Naive thymus-derived CD4-positive, alpha-beta T cell (primary cell): ENCODE results near the gene FAM50A. TPM values are rescaled to one million over a fixed set of nuclear protein-coding genes. Genes with fewer than 3 reads are reported as not detected.
A peak's percentile ranks its signal among the peaks of the same experiment; 100 is the strongest.

Experiments used
- ATAC-seq: fragments of 150-1000 bp; cut with Tn5 transposase; 2 replicates; pipeline ENCODE4 v1.10.0; 2021; ENCODE audit warnings: mild to moderate bottlenecking, moderate library complexity
- CTCF ChIA-PET: fragments of 350-600 bp; sonication (Branson Sonifier 250); formaldehyde crosslinking; loops from one replicate; lab custom pipeline; 2021; ENCODE audit warnings: antibody characterized with exemption; lab: Charles Lee
- POLR2A ChIA-PET: fragments of 350-600 bp; sonication (Branson Sonifier 250); formaldehyde crosslinking; loops from one replicate; lab custom pipeline; 2021; ENCODE audit warnings: antibody characterized with exemption, inconsistent platforms; lab: Charles Lee
- DNase-seq, 9 donors: peaks; one replicate each; pipeline versions ENCODE4 v3.0.0 to v3.0.0-alpha.2; 2020 to 2022; ENCODE audit warnings: mixed read lengths in 1 of 9
- H3K27ac ChIP-seq: one replicate; pipeline ENCODE4 v1.7.0; 2013; ENCODE audit warnings: mild to moderate bottlenecking, low read depth, low read length, moderate library complexity
- H3K27me3 ChIP-seq, 2 donors: one replicate each; pipeline ENCODE4 v1.7.0; 2013; ENCODE audit warnings: low read length in 2 of 2, mild to moderate bottlenecking in 2 of 2, moderate library complexity in 2 of 2; ENCODE audit not compliant: control insufficient read depth in 2 of 2, insufficient read depth in 2 of 2
- H3K36me3 ChIP-seq, 3 experiments: 1 replicate in 2 of 3; 2 replicates in 1 of 3; pipeline ENCODE4 v1.7.0; 2013; ENCODE audit warnings: low read length in 3 of 3, mild to moderate bottlenecking in 3 of 3, moderate library complexity in 1 of 3; ENCODE audit not compliant: insufficient read depth in 3 of 3, control insufficient read depth in 2 of 3
- H3K4me1 ChIP-seq, 2 donors: one replicate each; pipeline ENCODE4 v1.7.0; 2013; ENCODE audit warnings: low read length in 2 of 2, mild to moderate bottlenecking in 2 of 2, moderate library complexity in 1 of 2; ENCODE audit not compliant: control insufficient read depth in 2 of 2, insufficient read depth in 2 of 2
- H3K4me3 ChIP-seq: 2 replicates; pipeline ENCODE4 v1.7.0; 2013; ENCODE audit warnings: mild to moderate bottlenecking, low read length
- H3K9me3 ChIP-seq, 3 experiments: 1 replicate in 2 of 3; 2 replicates in 1 of 3; pipeline ENCODE4 v1.7.0; 2013; ENCODE audit warnings: low read length in 3 of 3; ENCODE audit not compliant: control insufficient read depth in 2 of 3
- H3K27ac Mint-ChIP-seq, 9 donors: one replicate each; pipeline ENCODE4 v1.8.0; 2020 to 2022; ENCODE audit warnings: mixed read lengths in 9 of 9, mild to moderate bottlenecking in 8 of 9, moderate library complexity in 5 of 9, inconsistent platforms in 2 of 9
- H3K27me3 Mint-ChIP-seq, 5 donors: one replicate each; pipeline ENCODE4 v1.8.0; 2021 to 2022; ENCODE audit warnings: mixed read lengths in 5 of 5, mild to moderate bottlenecking in 1 of 5
- H3K36me3 Mint-ChIP-seq, 5 donors: one replicate each; pipeline ENCODE4 v1.8.0; 2020 to 2022; ENCODE audit warnings: mixed read lengths in 5 of 5, mild to moderate bottlenecking in 3 of 5, inconsistent platforms in 1 of 5
- H3K4me1 Mint-ChIP-seq, 7 donors: one replicate each; pipeline ENCODE4 v1.8.0; 2020 to 2022; ENCODE audit warnings: mixed read lengths in 7 of 7, mild to moderate bottlenecking in 3 of 7, inconsistent platforms in 1 of 7
- H3K4me3 Mint-ChIP-seq, 10 donors: one replicate each; pipeline ENCODE4 v1.8.0; 2020 to 2022; ENCODE audit warnings: mild to moderate bottlenecking in 10 of 10, mixed read lengths in 10 of 10, moderate library complexity in 6 of 10, inconsistent platforms in 2 of 10
- H3K9me3 Mint-ChIP-seq, 11 donors: one replicate each; pipeline ENCODE4 v1.8.0; 2020 to 2022; ENCODE audit warnings: mixed read lengths in 11 of 11, mild to moderate bottlenecking in 4 of 11, inconsistent platforms in 1 of 11, moderate library complexity in 1 of 11
- intact Hi-C, 2 donors: fragments of 100-400 bp; cut with micrococcal nuclease; formaldehyde crosslinking; loops; one replicate each; pipeline ENCODE4 v1.15.1; 2023
- polyA plus RNA-seq, 2 donors: library from polyadenylated mRNA; unstranded; fragments of 300-500 nt; fragmentation: Illumina TruSeq; gene quantifications; one replicate each; pipeline ENCODE4 v1.2.3, GENCODE V29; 2021
- total RNA-seq, 6 experiments: library from RNA in 5 of 6; stranded (reverse) in 5 of 6; gene quantifications; 1 replicate in 5 of 6; 2 replicates in 1 of 6; pipeline ENCODE4 v1.2.3 and lab custom pipeline; 2021 to 2026

Gene FAM50A
- total and polyA plus RNA-seq, 7 experiments from 2014 or later = 19.9 to 76.5 (median 48.8) TPM

DNA sequence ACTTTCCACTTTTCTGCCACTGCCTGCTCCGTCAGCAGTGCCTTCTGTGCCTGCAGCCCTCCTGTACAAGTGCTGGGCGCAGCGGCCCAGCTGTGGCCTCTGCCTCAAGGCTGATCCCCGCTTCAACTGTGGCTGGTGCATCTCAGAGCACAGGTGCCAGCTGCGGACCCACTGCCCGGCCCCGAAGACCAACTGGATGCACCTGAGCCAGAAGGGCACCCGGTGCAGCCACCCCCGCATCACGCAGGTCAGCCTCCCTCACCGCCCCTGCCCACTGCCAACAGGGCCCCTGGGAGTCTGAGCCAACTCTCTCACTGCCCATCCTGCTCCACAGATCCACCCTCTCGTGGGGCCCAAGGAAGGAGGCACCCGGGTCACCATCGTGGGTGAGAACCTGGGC lies 21.7 kb downstream of the FAM50A start:
- Histone ChIP-seq H3K36me3 (peaks cover 0 to 70% (median 0%) of the 10 kb centered on the region in 3 experiments), H3K27ac (no peak overlapping the region), H3K4me3 (no peak overlapping the region), H3K27me3 (no peaks in the 10 kb centered on the region), H3K9me3 (no peaks in the 10 kb centered on the region), H3K4me1 (no peaks in the 10 kb centered on the region)
- Mint-ChIP-seq H3K27me3 (no peaks in the 10 kb centered on the region), H3K4me1 (peaks cover 0 to 7% (median 0%) of the 10 kb centered on the region in 7 donors), H3K9me3 (no peaks in the 10 kb centered on the region), H3K36me3 (peaks cover 0 to 2% (median 0%) of the 10 kb centered on the region in 5 donors), H3K4me3 (peak overlapping the region in 1 of 10 donors; percentile 32), H3K27ac (no peak overlapping the region)
- intact Hi-C loops = no loop called here
- CTCF ChIA-PET = no interaction called here
- no peak for DNase-seq
- ATAC-seq = no peak
- POLR2A ChIA-PET = interaction anchor here (0.6 to 1.4 kb wide), 5 partner anchors 10 to 51 kb away, joined by 3 to 4 read pairs (median 3); partner anchors contain the start of gene FAM3A

GRCh38 chrX:154466036-154466435 lies 22.1 kb downstream of the FAM50A start:
- Histone ChIP-seq H3K9me3 (no peaks in the 10 kb centered on the region), H3K27me3 (no peaks in the 10 kb centered on the region), H3K27ac (no peak overlapping the region), H3K4me3 (no peak overlapping the region), H3K36me3 (peaks cover 0 to 70% (median 0%) of the 10 kb centered on the region in 3 experiments), H3K4me1 (no peaks in the 10 kb centered on the region)
- DNase-seq (no peak), ATAC-seq (no peak)
- peaks cover 0 to 7% (median 0%) of the 10 kb centered on the region in 7 donors for H3K4me1 Mint-ChIP-seq
- H3K4me3 Mint-ChIP-seq = no peak overlapping the region
- intact Hi-C loops = no loop called here
- peaks cover 0 to 2% (median 0%) of the 10 kb centered on the region in 5 donors for H3K36me3 Mint-ChIP-seq
- ChIA-PET CTCF (no interaction called here), POLR2A (interaction anchor here (0.6 to 1.4 kb wide), 4 partner anchors 10 to 42 kb away, joined by 3 to 4 read pairs (median 3); no protein-coding TSS in a partner anchor)
- no peaks in the 10 kb centered on the region for H3K27me3 Mint-ChIP-seq
- H3K27ac Mint-ChIP-seq = no peak overlapping the region
- H3K9me3 Mint-ChIP-seq = no peaks in the 10 kb centered on the region

DNA sequence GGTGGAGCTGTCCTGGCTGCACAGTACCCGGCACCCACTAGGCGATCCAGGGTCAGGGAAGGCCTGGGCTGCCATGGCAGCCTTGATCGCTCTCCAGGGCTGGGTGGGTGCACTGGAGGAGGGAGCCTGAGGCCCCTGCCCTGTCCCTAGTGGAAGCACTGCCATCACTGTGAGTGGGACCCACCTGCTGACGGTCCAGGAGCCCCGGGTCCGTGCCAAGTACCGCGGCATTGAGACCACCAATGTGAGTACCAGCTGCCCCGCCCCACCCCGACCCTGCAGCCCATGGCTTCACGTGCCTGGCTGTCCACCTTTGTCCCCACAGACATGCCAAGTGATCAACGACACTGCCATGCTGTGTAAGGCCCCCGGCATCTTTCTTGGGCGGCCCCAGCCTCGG lies 23.0 kb downstream of the FAM50A start:
- ChIA-PET CTCF (no interaction called here), POLR2A (interaction anchor here (1.3 kb wide), 1 partner anchor 9 kb away, joined by 4 read pairs; no protein-coding TSS in a partner anchor)
- H3K27ac ChIP-seq = no peak overlapping the region
- Mint-ChIP-seq H3K36me3 (no peaks in the 10 kb centered on the region), H3K9me3 (no peaks in the 10 kb centered on the region), H3K4me3 (no peak overlapping the region), H3K27me3 (no peaks in the 10 kb centered on the region), H3K4me1 (peaks cover 0 to 4% (median 0%) of the 10 kb centered on the region in 7 donors), H3K27ac (no peak overlapping the region)
- H3K36me3 ChIP-seq = peaks cover 0 to 75% (median 0%) of the 10 kb centered on the region in 3 experiments
- H3K4me3 ChIP-seq = no peak overlapping the region
- DNase-seq (no peak), ATAC-seq (no peak)
- H3K27me3 ChIP-seq = no peaks in the 10 kb centered on the region
- H3K9me3 ChIP-seq = no peaks in the 10 kb centered on the region
- intact Hi-C loops = no loop called here
- H3K4me1 ChIP-seq = no peaks in the 10 kb centered on the region

DNA sequence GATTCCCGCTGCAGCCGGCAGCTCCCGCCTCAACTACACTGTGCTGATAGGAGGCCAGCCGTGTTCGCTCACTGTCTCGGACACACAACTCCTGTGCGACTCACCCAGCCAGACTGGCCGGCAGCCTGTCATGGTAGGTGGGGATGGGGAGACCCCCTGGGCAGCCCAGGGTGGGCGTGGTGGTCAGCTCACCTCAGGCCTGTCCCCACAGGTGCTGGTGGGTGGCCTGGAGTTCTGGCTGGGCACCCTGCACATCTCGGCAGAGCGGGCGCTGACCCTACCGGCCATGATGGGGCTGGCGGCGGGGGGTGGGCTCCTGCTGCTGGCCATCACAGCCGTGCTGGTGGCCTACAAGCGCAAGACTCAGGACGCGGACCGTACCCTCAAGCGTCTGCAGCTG lies 23.6 kb downstream of the FAM50A start:
- no peak overlapping the region for H3K27ac Mint-ChIP-seq

DNA sequence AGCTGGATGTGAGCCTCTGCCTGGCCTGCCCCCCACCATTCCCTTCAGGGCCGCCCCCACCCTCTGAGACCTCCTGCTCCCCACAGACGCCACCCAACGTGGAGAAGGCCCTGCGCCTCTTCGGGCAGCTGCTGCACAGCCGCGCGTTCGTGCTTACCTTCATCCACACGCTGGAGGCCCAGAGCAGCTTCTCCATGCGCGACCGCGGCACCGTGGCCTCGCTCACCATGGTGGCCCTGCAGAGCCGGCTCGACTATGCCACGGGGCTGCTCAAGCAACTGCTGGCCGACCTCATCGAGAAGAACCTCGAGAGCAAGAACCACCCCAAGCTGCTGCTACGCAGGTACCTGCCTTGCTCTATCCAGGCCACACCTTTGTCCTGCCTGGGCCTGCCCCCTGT lies 24.3 kb downstream of the FAM50A start:
- ChIA-PET POLR2A (no interaction called here), CTCF (no interaction called here)
- H3K27me3 Mint-ChIP-seq = no peaks in the 10 kb centered on the region
- Histone ChIP-seq H3K4me3 (no peak overlapping the region), H3K9me3 (no peaks in the 10 kb centered on the region), H3K4me1 (no peaks in the 10 kb centered on the region), H3K27ac (no peak overlapping the region), H3K27me3 (no peaks in the 10 kb centered on the region), H3K36me3 (peaks cover 0 to 72% (median 0%) of the 10 kb centered on the region in 3 experiments)
- no peaks in the 10 kb centered on the region for H3K4me1 Mint-ChIP-seq
- intact Hi-C loops = no loop called here
- peaks cover 0 to 2% (median 0%) of the 10 kb centered on the region in 11 donors for H3K9me3 Mint-ChIP-seq
- no peaks in the 10 kb centered on the region for H3K36me3 Mint-ChIP-seq
- ATAC-seq = no peak
- H3K4me3 Mint-ChIP-seq = no peak overlapping the region
- no peak for DNase-seq
- H3K27ac Mint-ChIP-seq = no peak overlapping the region

More for the DNA sequence above, 23.6 kb downstream of the FAM50A start:
- intact Hi-C loops = no loop called here
- H3K27me3 ChIP-seq = no peaks in the 10 kb centered on the region
- no peaks in the 10 kb centered on the region for H3K9me3 ChIP-seq
- POLR2A ChIA-PET = no interaction called here
- no peak overlapping the region for H3K4me3 ChIP-seq
- Mint-ChIP-seq H3K36me3 (no peaks in the 10 kb centered on the region), H3K27me3 (no peaks in the 10 kb centered on the region), H3K9me3 (no peaks in the 10 kb centered on the region), H3K4me3 (no peak overlapping the region), H3K4me1 (peaks cover 0 to 4% (median 0%) of the 10 kb centered on the region in 7 donors)
- ATAC-seq (no peak), DNase-seq (no peak)
- H3K27ac ChIP-seq = no peak overlapping the region
- H3K4me1 ChIP-seq = no peaks in the 10 kb centered on the region
- CTCF ChIA-PET = no interaction called here
- H3K36me3 ChIP-seq = peaks cover 0 to 76% (median 0%) of the 10 kb centered on the region in 3 experiments

- Mint-ChIP-seq H3K27ac (no peak overlapping the region), H3K4me1 (peaks cover 0 to 2% (median 0%) of the 10 kb centered on the region in 7 donors), H3K27me3 (no peaks in the 10 kb centered on the region), H3K4me3 (no peak overlapping the region), H3K36me3 (no peaks in the 10 kb centered on the region), H3K9me3 (peaks cover 0 to 2% (median 0%) of the 10 kb centered on the region in 11 donors)
- Histone ChIP-seq H3K4me1 (no peaks in the 10 kb centered on the region), H3K27ac (no peak overlapping the region), H3K9me3 (no peaks in the 10 kb centered on the region), H3K4me3 (no peak overlapping the region), H3K36me3 (peaks cover 0 to 66% (median 0%) of the 10 kb centered on the region in 3 experiments), H3K27me3 (no peaks in the 10 kb centered on the region)
- DNase-seq (no peak), ATAC-seq (no peak)
- ChIA-PET CTCF (no interaction called here), POLR2A (no interaction called here)
- intact Hi-C loops = no loop called here
Measured at GRCh38 chrX:154469114-154469513, 25.2 kb downstream of the FAM50A start.

DNA sequence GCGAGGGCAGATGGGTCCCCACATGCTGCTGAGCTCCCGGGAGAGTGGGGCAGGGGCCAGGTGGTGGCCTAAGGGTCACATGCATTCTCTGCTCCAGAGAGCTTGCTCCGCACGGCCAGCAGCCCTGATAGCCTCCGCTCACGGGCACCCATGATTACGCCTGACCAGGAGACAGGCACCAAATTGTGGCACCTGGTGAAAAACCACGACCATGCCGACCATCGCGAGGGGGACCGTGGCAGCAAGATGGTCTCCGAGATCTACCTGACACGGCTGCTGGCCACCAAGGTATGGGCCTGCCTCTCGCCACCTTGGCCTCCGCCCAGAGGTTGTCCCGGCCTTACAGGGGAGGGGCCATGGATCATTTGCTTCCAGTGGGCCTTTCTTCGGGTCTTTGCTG lies 25.9 kb downstream of the FAM50A start:
- Histone ChIP-seq H3K4me3 (no peak overlapping the region), H3K9me3 (no peaks in the 10 kb centered on the region), H3K27me3 (no peaks in the 10 kb centered on the region), H3K36me3 (peaks cover 0 to 59% (median 0%) of the 10 kb centered on the region in 3 experiments), H3K4me1 (no peaks in the 10 kb centered on the region), H3K27ac (no peak overlapping the region)
- Mint-ChIP-seq H3K27me3 (no peaks in the 10 kb centered on the region), H3K36me3 (no peaks in the 10 kb centered on the region), H3K27ac (no peak overlapping the region), H3K4me1 (peaks cover 0 to 2% (median 0%) of the 10 kb centered on the region in 7 donors), H3K4me3 (no peak overlapping the region), H3K9me3 (peaks cover 0 to 2% (median 0%) of the 10 kb centered on the region in 11 donors)
- ChIA-PET CTCF (no interaction called here), POLR2A (no interaction called here)
- intact Hi-C loops = no loop called here
- no peak for ATAC-seq
- no peak for DNase-seq
